K562 (cell line): ENCODE measurements around the gene C19orf12. TPM values are rescaled to one million over a fixed set of nuclear protein-coding genes. Genes with fewer than 3 reads are reported as not detected.
A peak's percentile ranks its signal among the peaks of the same experiment; 100 is the strongest.

Experiments
- CC2D1A ChIP-seq: fragments of 450-650 bp; IDR thresholded peaks from 2 replicates; pipeline ENCODE4 v1.6.1; 2017; ENCODE audit warnings: mild to moderate bottlenecking
- FOXJ2 ChIP-seq: fragments of 200-800 bp; sonication (Bioruptor generic); IDR thresholded peaks from 2 replicates; pipeline ENCODE4 v1.6.1; 2016; ENCODE audit warnings: missing genetic modification characterization, missing compliant biosample characterization
- FOXP1 ChIP-seq: sonication (generic); formaldehyde crosslinking; IDR thresholded peaks from 2 replicates; pipeline ENCODE4 v1.8.0; 2022; ENCODE audit warnings: mild to moderate bottlenecking, missing genetic modification reagents
- MECOM ChIP-seq: fragments of 250-450 bp; sonication (Bioruptor Pico); IDR thresholded peaks from 2 replicates; pipeline ENCODE4 v1.8.0; 2022; ENCODE audit warnings: inconsistent platforms
- NFE2 ChIP-seq: IDR thresholded peaks from 2 replicates; pipeline ENCODE4 v1.6.1; 2014; ENCODE audit warnings: antibody characterized with exemption, low read depth
- OTX1 ChIP-seq: fragments of 450-650 bp; formaldehyde crosslinking; IDR thresholded peaks from 2 replicates; pipeline ENCODE4 v1.4.0; 2022; ENCODE audit warnings: mild to moderate bottlenecking
- POU5F1 ChIP-seq: fragments of 150-350 bp; IDR thresholded peaks from 2 replicates; pipeline ENCODE4 v1.6.1; 2014; ENCODE audit warnings: borderline replicate concordance, low read length, low read depth, mild to moderate bottlenecking; ENCODE audit not compliant: partially characterized antibody
- RB1 ChIP-seq: fragments of 450-650 bp; IDR thresholded peaks from 2 replicates; pipeline ENCODE4 v1.6.1; 2017; ENCODE audit warnings: low read depth, mild to moderate bottlenecking
- RBM14 ChIP-seq: fragments of 200-400 bp; formaldehyde crosslinking; IDR thresholded peaks from 2 replicates; pipeline ENCODE4 v1.6.1; 2018; ENCODE audit warnings: low read depth, mild to moderate bottlenecking, low read length, moderate library complexity, borderline replicate concordance; ENCODE audit not compliant: insufficient read depth
- SREBF2 ChIP-seq: sonication (generic); formaldehyde crosslinking; IDR thresholded peaks from 2 replicates; pipeline ENCODE4 v1.4.0; 2020; ENCODE audit warnings: mild to moderate bottlenecking, missing genetic modification reagents
- STAT5A ChIP-seq: IDR thresholded peaks from 2 replicates; pipeline ENCODE4 v1.6.1; 2012; ENCODE audit warnings: low read length, inconsistent platforms, borderline replicate concordance
- TAL1 ChIP-seq: fragments of 450-650 bp; IDR thresholded peaks from 2 replicates; pipeline ENCODE4 v1.6.1; 2016; ENCODE audit warnings: mild to moderate bottlenecking
- TBP ChIP-seq: optimal IDR thresholded peaks from 2 replicates; pipeline ENCODE3; 2011; ENCODE audit warnings: low read depth, low read length, improper control_type of control experiment
- ZFP1 ChIP-seq: fragments of 450-650 bp; formaldehyde crosslinking; IDR thresholded peaks from 2 replicates; pipeline ENCODE4 v1.4.0; 2020; ENCODE audit warnings: mild to moderate bottlenecking, mixed read lengths
- ZNF174 ChIP-seq: fragments of 250-450 bp; sonication (Bioruptor Pico); IDR thresholded peaks from 2 replicates; pipeline ENCODE4 v1.4.0; 2020; ENCODE audit warnings: mild to moderate bottlenecking
- ZNF324 ChIP-seq: fragments of 250-450 bp; sonication (Bioruptor Pico); IDR thresholded peaks from 2 replicates; pipeline ENCODE4 v1.4.0; 2020; ENCODE audit warnings: mild to moderate bottlenecking
- ZNF354B ChIP-seq: fragments of 250-450 bp; sonication (Bioruptor Pico); IDR thresholded peaks from 2 replicates; pipeline ENCODE4 v1.4.0; 2020
- ZNF780A ChIP-seq: fragments of 250-450 bp; sonication (Bioruptor Pico); IDR thresholded peaks from 2 replicates; pipeline ENCODE4 v1.5.0; 2021; ENCODE audit warnings: mild to moderate bottlenecking
- ZSCAN32 ChIP-seq: fragments of 450-650 bp; formaldehyde crosslinking; IDR thresholded peaks from 2 replicates; pipeline ENCODE4 v1.4.0; 2020; ENCODE audit warnings: mild to moderate bottlenecking, moderate library complexity
- polyA plus RNA-seq, 8 experiments: library from polyadenylated mRNA; depleted of rRNA in 4 of 8; stranded (reverse) in 5 of 8; unstranded in 3 of 8; fragments of >200 nt; fragmentation: Nextera tagmentation in 2 of 8; fragmentation: Illumina TruSeq in 1 of 8; extraction: Ambion mirVana in 2 of 8; extraction: Trizol in 1 of 8; gene quantifications; 2 replicates each; pipeline versions ENCODE4 v1.2.1 to v1.2.3, GENCODE V29; 2011 to 2014; ENCODE audit warnings: inconsistent platforms in 1 of 8, missing spikeins in 1 of 8
- total RNA-seq, 7 experiments: library from RNA; depleted of rRNA in 6 of 7; stranded (reverse); fragments of >200 nt in 6 of 7; fragmentation: Illumina TruSeq in 2 of 7; extraction: Trizol in 2 of 7; gene quantifications; 2 replicates each; pipeline versions ENCODE4 v1.2.1 to v1.2.3, GENCODE V29; 2011 to 2021; ENCODE audit warnings: low replicate concordance in 1 of 7
- TF ChIP-seq, protein P1 (sequence below): sonication (generic); formaldehyde crosslinking; IDR thresholded peaks from 2 replicates; pipeline ENCODE4 v1.8.0; 2022; ENCODE audit warnings: mild to moderate bottlenecking, missing genetic modification reagents, borderline replicate concordance

C19orf12 gene
- total and polyA plus RNA-seq, 9 of the 15 experiments (the other 6 are each of a cell fraction or from before 2014, with no cell fraction given), result 1.9 to 14.5 (median 10.2) TPM

- TF ChIP-seq FOXP1 (CRISPR knock-in tag), result no peak
- no peak for TF ChIP-seq ZNF174
- TF ChIP-seq SREBF2 (CRISPR knock-in tag), result no peak
- no peak for TF ChIP-seq RBM14
- no peak for TF ChIP-seq TAL1
- TF ChIP-seq ZNF780A (CRISPR knock-in tag), result no peak
- no peak; the same call in 1 of the 2 replicates for TF ChIP-seq FOXJ2 (tag)
- TF ChIP-seq ZSCAN32 (CRISPR knock-in tag), result no peak
- no peak for TF ChIP-seq RB1
- TF ChIP-seq ZNF324, result 0 out of 2 replicates have a peak, but pooled peaks have one; percentile 13
- peak; percentile 2; the same call in 1 of the 2 replicates for TF ChIP-seq ZFP1 (CRISPR knock-in tag)
- TF ChIP-seq OTX1 (CRISPR knock-in tag), result no peak
- TF ChIP-seq TBP, result no peak
- no peak for TF ChIP-seq NFE2
- no peak for TF ChIP-seq CC2D1A
- TF ChIP-seq, protein P1, sequence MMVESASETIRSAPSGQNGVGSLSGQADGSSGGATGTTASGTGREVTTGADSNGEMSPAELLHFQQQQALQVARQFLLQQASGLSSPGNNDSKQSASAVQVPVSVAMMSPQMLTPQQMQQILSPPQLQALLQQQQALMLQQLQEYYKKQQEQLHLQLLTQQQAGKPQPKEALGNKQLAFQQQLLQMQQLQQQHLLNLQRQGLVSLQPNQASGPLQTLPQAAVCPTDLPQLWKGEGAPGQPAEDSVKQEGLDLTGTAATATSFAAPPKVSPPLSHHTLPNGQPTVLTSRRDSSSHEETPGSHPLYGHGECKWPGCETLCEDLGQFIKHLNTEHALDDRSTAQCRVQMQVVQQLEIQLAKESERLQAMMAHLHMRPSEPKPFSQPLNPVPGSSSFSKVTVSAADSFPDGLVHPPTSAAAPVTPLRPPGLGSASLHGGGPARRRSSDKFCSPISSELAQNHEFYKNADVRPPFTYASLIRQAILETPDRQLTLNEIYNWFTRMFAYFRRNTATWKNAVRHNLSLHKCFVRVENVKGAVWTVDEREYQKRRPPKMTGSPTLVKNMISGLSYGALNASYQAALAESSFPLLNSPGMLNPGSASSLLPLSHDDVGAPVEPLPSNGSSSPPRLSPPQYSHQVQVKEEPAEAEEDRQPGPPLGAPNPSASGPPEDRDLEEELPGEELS, result no peak
- no peak for TF ChIP-seq POU5F1
- TF ChIP-seq MECOM (CRISPR knock-in tag), result no peak
- no peak for TF ChIP-seq STAT5A
- no peak for TF ChIP-seq ZNF354B (CRISPR knock-in tag)
- TF ChIP-seq, all 486 proteins: peak for 60
These were observed 52.3 kb downstream of the C19orf12 start (continued) for GRCh38 chr19:29662604-29663404.
